Measurements from ENCODE around the gene ADAMTS13.
A peak's percentile ranks its signal among the peaks of the same experiment; 100 is the strongest.

ADAMTS13 gene

GRCh38 chr9:133415170-133415569 is 7.0 kb upstream of the ADAMTS13 start:
- no peak overlapping the region for H3K4me3 ChIP-seq (replicated peaks in 1 of 2; ENCODE audit: low read depth in 2 of 2, low read length in 2 of 2)
- no peak for DNase-seq (ENCODE audit: low read depth in 2 of 2)
- no peak for TF ChIP-seq CTCF (IDR thresholded peaks at IDR 0.05; ENCODE audit: low read depth, low read length)

- TF ChIP-seq CTCF (IDR thresholded peaks at IDR 0.05; ENCODE audit: low read depth, low read length), result no peak
- peak; percentile 90 to 91 for DNase-seq (ENCODE audit: low read depth in 2 of 2)
- peak within 1 kb of the TSS; percentile 70 to 86 for H3K4me3 ChIP-seq (replicated peaks in 1 of 2; ENCODE audit: low read depth in 2 of 2, low read length in 2 of 2)
Measured at GRCh38 chr9:133417541-133418461, 4.4 kb upstream of the ADAMTS13 start, which contains the start of gene REXO4. TSS of gene REXO4 (minus strand) at chr9:133418010. CDS start at chr9:133417844, 166 bp downstream.

GRCh38 chr9:133419005-133419404 is 3.2 kb upstream of the ADAMTS13 start:
- no peak overlapping the region for H3K4me3 ChIP-seq (replicated peaks in 1 of 2; ENCODE audit: low read depth in 2 of 2, low read length in 2 of 2)
- no peak for TF ChIP-seq CTCF (IDR thresholded peaks at IDR 0.05; ENCODE audit: low read depth, low read length)
- no peak for DNase-seq (ENCODE audit: low read depth in 2 of 2)

GRCh38 chr9:133420392-133420827 is 1.8 kb upstream of the ADAMTS13 start:
- DNase-seq (ENCODE audit: low read depth in 2 of 2), result no peak
- TF ChIP-seq CTCF (IDR thresholded peaks at IDR 0.05; ENCODE audit: low read depth, low read length), result no peak
- no peak overlapping the region for H3K4me3 ChIP-seq (replicated peaks in 1 of 2; ENCODE audit: low read depth in 2 of 2, low read length in 2 of 2)

GRCh38 chr9:133423216-133423615 is 1.0 kb downstream of the ADAMTS13 start:
- no peak overlapping the region for H3K4me3 ChIP-seq (replicated peaks in 1 of 2; ENCODE audit: low read depth in 2 of 2, low read length in 2 of 2)
- TF ChIP-seq CTCF (IDR thresholded peaks at IDR 0.05; ENCODE audit: low read depth, low read length), result no peak
- peak in 1 of 2 donors; percentile 28 for DNase-seq (ENCODE audit: low read depth in 2 of 2)

GRCh38 chr9:133424187-133424586 is 2.0 kb downstream of the ADAMTS13 start:
- H3K4me3 ChIP-seq (replicated peaks in 1 of 2; ENCODE audit: low read depth in 2 of 2, low read length in 2 of 2), result no peak overlapping the region
- no peak for DNase-seq (ENCODE audit: low read depth in 2 of 2)
- no peak for TF ChIP-seq CTCF (IDR thresholded peaks at IDR 0.05; ENCODE audit: low read depth, low read length)
